ENCODE data around the gene LCP1. TPM values are rescaled to one million over a fixed set of nuclear protein-coding genes. Genes with fewer than 3 reads are reported as not detected.

LCP1 gene
- polyA plus RNA-seq, 1 donor (not counting 4 experiments of a cell fraction or from before 2014, with no cell fraction given) = 2.5 TPM

DNA sequence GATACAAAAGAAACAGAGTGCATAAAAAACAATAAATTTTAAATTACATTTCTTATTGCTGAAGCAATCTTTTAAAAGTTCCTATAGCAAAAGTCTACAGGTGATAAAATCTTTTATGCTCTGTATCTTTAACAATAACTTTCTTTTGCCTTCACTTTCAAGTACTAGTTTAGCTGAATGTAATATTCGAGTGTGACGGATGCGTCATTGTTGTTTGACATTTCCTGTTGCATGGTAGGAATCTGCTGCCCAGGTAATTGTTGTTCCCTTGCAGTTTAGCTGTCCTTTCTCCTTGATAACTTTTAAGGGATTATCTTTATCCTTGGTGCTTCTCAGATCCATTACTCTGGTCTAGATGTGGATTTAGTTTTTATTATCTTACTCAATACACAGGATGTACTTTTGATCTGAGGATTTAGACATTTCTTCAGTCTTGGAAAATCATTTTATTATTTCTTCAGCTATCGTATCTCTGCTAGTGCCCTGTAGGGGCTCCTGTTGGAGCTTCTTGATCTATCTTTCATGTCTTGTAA lies 75.1 kb downstream of the LCP1 start:
- peak; percentile 71 for FAIRE-seq
- no peaks in the 10 kb centered on the region for H3K9me3 ChIP-seq (ENCODE audit: control insufficient read depth, low read depth, low read length)
- H3K27ac ChIP-seq (ENCODE audit: control insufficient read depth, insufficient read depth, low read length) = no peak overlapping the region
- no peaks in the 10 kb centered on the region for H3K4me1 ChIP-seq (ENCODE audit: control insufficient read depth, extremely low read depth, insufficient read depth, low read length)
- H2AFZ ChIP-seq (ENCODE audit: control insufficient read depth, low read length) = no peak overlapping the region
- H3K27me3 ChIP-seq (ENCODE audit: control insufficient read depth, extremely low read depth, insufficient read depth, low read length) = no peaks in the 10 kb centered on the region
- dilution Hi-C loops (cut with MboI; ENCODE audit: extremely low pct_ligation_motif_present, low sequenced_read_pairs) = no loop called here
- no peaks in the 10 kb centered on the region for H3K79me2 ChIP-seq (ENCODE audit: control insufficient read depth, insufficient read depth, low read length)
- H3K9me1 ChIP-seq (ENCODE audit: control insufficient read depth, extremely low read depth, insufficient read depth, low read length) = no peaks in the 10 kb centered on the region
- no peaks in the 10 kb centered on the region for H3K36me3 ChIP-seq (ENCODE audit: control insufficient read depth in 2 of 2, extremely low read depth in 1 of 2, insufficient read depth in 2 of 2, low read length in 2 of 2)
- peak overlapping the region; percentile 4 for H3K4me2 ChIP-seq (ENCODE audit: control insufficient read depth, extremely low read depth, insufficient read depth, low read depth, low read length)
- H3K9ac ChIP-seq (ENCODE audit: control insufficient read depth, extremely low read depth, insufficient read depth, low read length) = no peak overlapping the region
- TF ChIP-seq, protein P1, sequence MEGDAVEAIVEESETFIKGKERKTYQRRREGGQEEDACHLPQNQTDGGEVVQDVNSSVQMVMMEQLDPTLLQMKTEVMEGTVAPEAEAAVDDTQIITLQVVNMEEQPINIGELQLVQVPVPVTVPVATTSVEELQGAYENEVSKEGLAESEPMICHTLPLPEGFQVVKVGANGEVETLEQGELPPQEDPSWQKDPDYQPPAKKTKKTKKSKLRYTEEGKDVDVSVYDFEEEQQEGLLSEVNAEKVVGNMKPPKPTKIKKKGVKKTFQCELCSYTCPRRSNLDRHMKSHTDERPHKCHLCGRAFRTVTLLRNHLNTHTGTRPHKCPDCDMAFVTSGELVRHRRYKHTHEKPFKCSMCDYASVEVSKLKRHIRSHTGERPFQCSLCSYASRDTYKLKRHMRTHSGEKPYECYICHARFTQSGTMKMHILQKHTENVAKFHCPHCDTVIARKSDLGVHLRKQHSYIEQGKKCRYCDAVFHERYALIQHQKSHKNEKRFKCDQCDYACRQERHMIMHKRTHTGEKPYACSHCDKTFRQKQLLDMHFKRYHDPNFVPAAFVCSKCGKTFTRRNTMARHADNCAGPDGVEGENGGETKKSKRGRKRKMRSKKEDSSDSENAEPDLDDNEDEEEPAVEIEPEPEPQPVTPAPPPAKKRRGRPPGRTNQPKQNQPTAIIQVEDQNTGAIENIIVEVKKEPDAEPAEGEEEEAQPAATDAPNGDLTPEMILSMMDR (optimal IDR thresholded peaks at IDR 0.05 in 1 of 3, IDR thresholded peaks at IDR 0.05 in 1 of 3, conservative IDR thresholded peaks at IDR 0.05 in 1 of 3; ENCODE audit: extremely low read depth in 1 of 3, insufficient read depth in 2 of 3, low read length in 3 of 3) = no peak
- no peak for TF ChIP-seq EZH2 (IDR thresholded peaks at IDR 0.05; ENCODE audit: low read length)
- no peaks in the 10 kb centered on the region for H4K20me1 ChIP-seq (ENCODE audit: control insufficient read depth, extremely low read depth, insufficient read depth, low read length)
- no peak for DNase-seq (ENCODE audit: low read depth, low spot score)
- no peak overlapping the region for H3K4me3 ChIP-seq (ENCODE audit: control insufficient read depth in 2 of 3, extremely low read depth in 1 of 3, insufficient read depth in 2 of 3, low read depth in 1 of 3, low read length in 3 of 3)

DNA sequence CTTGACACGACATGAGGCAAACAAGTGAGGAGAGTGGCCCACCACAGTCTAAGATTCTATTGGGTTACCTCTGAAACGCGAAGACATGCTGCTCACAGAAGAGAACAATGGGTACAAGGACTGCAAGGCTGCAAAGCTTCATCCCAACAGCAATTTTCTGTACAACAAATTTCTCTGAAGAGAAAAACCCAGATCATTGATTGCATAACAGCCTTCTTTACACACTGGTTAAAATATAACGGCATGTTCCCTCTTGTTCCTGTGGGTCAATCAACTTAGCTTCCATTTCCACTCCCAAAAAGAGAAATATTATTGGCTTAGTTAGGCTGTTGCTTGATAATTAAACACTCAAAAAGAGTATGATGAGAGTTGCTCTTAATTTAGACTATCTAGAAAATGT lies 77.1 kb downstream of the LCP1 start, which contains the start of gene CPB2:
Gene CPB2 (minus strand): TSS at position 166 of the 400 bp plus-strand sequence. CDS start 24 bp downstream, at position 142.
- Histone ChIP-seq H4K20me1 (ENCODE audit: control insufficient read depth, extremely low read depth, insufficient read depth, low read length) (no peaks in the 10 kb centered on the region), H3K79me2 (ENCODE audit: control insufficient read depth, insufficient read depth, low read length) (no peaks in the 10 kb centered on the region), H3K9ac (ENCODE audit: control insufficient read depth, extremely low read depth, insufficient read depth, low read length) (no peak within 1 kb of the TSS), H3K9me1 (ENCODE audit: control insufficient read depth, extremely low read depth, insufficient read depth, low read length) (no peaks in the 10 kb centered on the region), H3K4me1 (ENCODE audit: control insufficient read depth, extremely low read depth, insufficient read depth, low read length) (no peaks in the 10 kb centered on the region), H3K36me3 (ENCODE audit: control insufficient read depth in 2 of 2, extremely low read depth in 1 of 2, insufficient read depth in 2 of 2, low read length in 2 of 2) (no peaks in the 10 kb centered on the region), H3K27ac (ENCODE audit: control insufficient read depth, insufficient read depth, low read length) (no peak within 1 kb of the TSS), H2AFZ (ENCODE audit: control insufficient read depth, low read length) (no peak within 1 kb of the TSS), H3K27me3 (ENCODE audit: control insufficient read depth, extremely low read depth, insufficient read depth, low read length) (no peaks in the 10 kb centered on the region), H3K4me3 (ENCODE audit: control insufficient read depth in 2 of 3, extremely low read depth in 1 of 3, insufficient read depth in 2 of 3, low read depth in 1 of 3, low read length in 3 of 3) (no peak within 1 kb of the TSS), H3K9me3 (ENCODE audit: control insufficient read depth, low read depth, low read length) (no peaks in the 10 kb centered on the region), H3K4me2 (ENCODE audit: control insufficient read depth, extremely low read depth, insufficient read depth, low read depth, low read length) (no peak within 1 kb of the TSS)
- TF ChIP-seq, protein P1 (optimal IDR thresholded peaks at IDR 0.05 in 1 of 3, IDR thresholded peaks at IDR 0.05 in 1 of 3, conservative IDR thresholded peaks at IDR 0.05 in 1 of 3; ENCODE audit: extremely low read depth in 1 of 3, insufficient read depth in 2 of 3, low read length in 3 of 3) = no peak
- TF ChIP-seq EZH2 (IDR thresholded peaks at IDR 0.05; ENCODE audit: low read length) = no peak
- no peak for DNase-seq (ENCODE audit: low read depth, low spot score)
- dilution Hi-C loops (cut with MboI; ENCODE audit: extremely low pct_ligation_motif_present, low sequenced_read_pairs) = no loop called here
- FAIRE-seq = no peak
